K562 (cell line): ENCODE results near the gene CDYL2. TPM values are rescaled to one million over a fixed set of nuclear protein-coding genes. Genes with fewer than 3 reads are reported as not detected.

Experiments
- ATAC-seq: fragments of 200-7000 bp; cut with Tn5 transposase; 3 replicates; pipeline ENCODE4 v1.9.1; 2020; ENCODE audit warnings: moderate library complexity
- BruUV-seq: library from RNA; stranded (reverse); fragments of 400-500 nt; replicated peaks from 2 replicates; lab custom pipeline; 2021; lab: Mats Ljungman, UMichigan
- CTCF ChIA-PET: fragments of 300-600 bp; formaldehyde crosslinking; extraction: SDS; loops from one replicate; lab custom pipeline; 2021; ENCODE audit warnings: low intra/inter-chr PET ratio; lab: Yijun Ruan, JAX
- POLR2A ChIA-PET: fragments of 300-600, 350-650 bp; sonication (Branson Sonifier 250); formaldehyde crosslinking; extraction: SDS; loops from one replicate; lab custom pipeline; 2021; ENCODE audit warnings: antibody characterized with exemption, inconsistent platforms; lab: Yijun Ruan, JAX
- DNase-seq, 4 experiments: peaks; one replicate each; pipeline versions ENCODE4 v3.0.0 to v3.0.0-alpha.2; 2011 to 2018; ENCODE audit warnings: low spot score in 3 of 4, mixed read lengths in 3 of 4; ENCODE audit errors: extremely low read depth in 1 of 4
- FAIRE-seq: peaks from 2 replicates; lab custom pipeline; 2011; peaks lifted over from hg19 to GRCh38; lab: Jason Lieb, UNC
- H2AFZ ChIP-seq: 2 replicates; pipeline ENCODE4 v1.6.0; 2011; ENCODE audit warnings: low read depth, low read length, control low read depth, inconsistent platforms
- H3K27ac ChIP-seq: fragments of 200-600 bp; 3 replicates; pipeline ENCODE4 v1.8.0; 2011; ENCODE audit warnings: low read depth, mild to moderate bottlenecking, control low read depth, inconsistent platforms, low read length, moderate library complexity, mixed read lengths; ENCODE audit errors: extremely low read depth
- H3K27me3 ChIP-seq, 2 experiments: fragments of 300-600 bp in 1 of 2; 2 replicates in 1 of 2; 3 replicates in 1 of 2; pipeline versions ENCODE4 v1.6.0 to v1.8.0; 2011; ENCODE audit warnings: inconsistent platforms in 2 of 2, low read length in 2 of 2, mild to moderate bottlenecking in 1 of 2, mixed read lengths in 1 of 2, moderate library complexity in 1 of 2; ENCODE audit not compliant: control insufficient read depth in 2 of 2, insufficient read depth in 2 of 2
- H3K36me3 ChIP-seq: fragments of 300-600 bp; 3 replicates; pipeline ENCODE4 v1.8.0; 2011; ENCODE audit warnings: mild to moderate bottlenecking, low read length, inconsistent platforms; ENCODE audit not compliant: control insufficient read depth, insufficient read depth
- H3K4me1 ChIP-seq, 2 experiments: fragments of 200-600 bp in 1 of 2; replicated peaks in 1 of 2; 2 replicates in 1 of 2; 3 replicates in 1 of 2; pipeline versions ENCODE4 v1.5.1 to v1.8.0; 2011; ENCODE audit warnings: inconsistent platforms in 2 of 2, low read length in 2 of 2, mild to moderate bottlenecking in 1 of 2, mixed read lengths in 1 of 2, moderate library complexity in 1 of 2; ENCODE audit not compliant: control insufficient read depth in 2 of 2, insufficient read depth in 2 of 2
- H3K4me2 ChIP-seq: 2 replicates; pipeline ENCODE4 v1.6.1; 2011; ENCODE audit warnings: low read length, control low read depth, inconsistent platforms, mixed read lengths; ENCODE audit not compliant: insufficient read depth
- H3K4me3 ChIP-seq: fragments of 200-600 bp; sonication (generic), shearing (Covaris generic); 2 replicates; pipeline ENCODE4 v1.5.1; 2016; ENCODE audit warnings: control low read depth, inconsistent platforms
- H3K79me2 ChIP-seq: fragments of 200-600 bp; 3 replicates; pipeline ENCODE4 v1.8.0; 2011; ENCODE audit warnings: low read length, inconsistent platforms; ENCODE audit not compliant: control insufficient read depth, insufficient read depth
- H3K9ac ChIP-seq, 2 experiments: 2 replicates each; pipeline versions ENCODE4 v1.6.0 to v1.6.1; 2011; ENCODE audit warnings: low read depth in 2 of 2, low read length in 2 of 2, control low read depth in 1 of 2, inconsistent platforms in 1 of 2, mild to moderate bottlenecking in 1 of 2, mixed read lengths in 1 of 2; ENCODE audit not compliant: insufficient read depth in 1 of 2
- H3K9me1 ChIP-seq: one replicate; pipeline ENCODE4 v1.6.0; 2011; ENCODE audit warnings: inconsistent platforms, mild to moderate bottlenecking, low read length, moderate library complexity; ENCODE audit not compliant: control insufficient read depth, insufficient read depth
- H3K9me3 ChIP-seq: replicated peaks from 2 replicates; pipeline ENCODE4 v1.5.1; 2011; ENCODE audit warnings: low read depth, low read length, inconsistent platforms; ENCODE audit not compliant: control insufficient read depth, insufficient read depth
- H4K20me1 ChIP-seq: replicated peaks from 2 replicates; pipeline ENCODE4 v1.6.1; 2011; ENCODE audit warnings: low read length, inconsistent platforms, mixed read lengths; ENCODE audit not compliant: control insufficient read depth, insufficient read depth
- CBX5 ChIP-seq: IDR thresholded peaks from 2 replicates; pipeline ENCODE4 v1.6.1; 2014; ENCODE audit warnings: low read depth, borderline replicate concordance
- ELF2 ChIP-seq: fragments of 250-450 bp; sonication (Bioruptor Pico); IDR thresholded peaks from 2 replicates; pipeline ENCODE4 v1.5.0; 2021; ENCODE audit warnings: mild to moderate bottlenecking
- ELF4 ChIP-seq: fragments of 450-650 bp; formaldehyde crosslinking; IDR thresholded peaks from 2 replicates; pipeline ENCODE4 v1.4.0; 2022; ENCODE audit warnings: missing genetic modification characterization
- FOXP1 ChIP-seq: sonication (generic); formaldehyde crosslinking; IDR thresholded peaks from 2 replicates; pipeline ENCODE4 v1.8.0; 2022; ENCODE audit warnings: mild to moderate bottlenecking, missing genetic modification reagents
- HDAC3 ChIP-seq: fragments of 450-650 bp; IDR thresholded peaks from 2 replicates; pipeline ENCODE4 v1.6.1; 2018; ENCODE audit warnings: borderline replicate concordance, mild to moderate bottlenecking, moderate library complexity; ENCODE audit not compliant: partially characterized antibody
- JUN ChIP-seq, 2 experiments: sonication (generic) in 1 of 2; formaldehyde crosslinking in 1 of 2; IDR thresholded peaks; 2 replicates each; pipeline versions ENCODE4 v1.6.1 to v1.8.0; 2012 to 2022; ENCODE audit warnings: borderline replicate concordance in 2 of 2, mild to moderate bottlenecking in 2 of 2, improper control_type of control experiment in 1 of 2, low read depth in 1 of 2, low read length in 1 of 2, missing genetic modification reagents in 1 of 2
- RBFOX2 ChIP-seq: fragments of 200-400 bp; formaldehyde crosslinking; IDR thresholded peaks from 2 replicates; pipeline ENCODE4 v1.6.1; 2017; ENCODE audit warnings: low read depth, mild to moderate bottlenecking, low read length, moderate library complexity
- RFX7 ChIP-seq: fragments of 250-450 bp; sonication (Bioruptor Pico); IDR thresholded peaks from 2 replicates; pipeline ENCODE4 v1.5.1; 2021; ENCODE audit warnings: mild to moderate bottlenecking
- TCF7L2 ChIP-seq: fragments of 150-350 bp; IDR thresholded peaks from 2 replicates; pipeline ENCODE4 v1.6.1; 2016; ENCODE audit warnings: low read depth, mild to moderate bottlenecking, low read length, moderate library complexity
- THRAP3 ChIP-seq: fragments of 450-650 bp; IDR thresholded peaks from 2 replicates; pipeline ENCODE4 v1.6.1; 2016; ENCODE audit warnings: mild to moderate bottlenecking, inconsistent platforms, borderline replicate concordance
- ZKSCAN8 ChIP-seq: fragments of 200-800 bp; sonication (Bioruptor generic); IDR thresholded peaks from 2 replicates; pipeline ENCODE4 v1.6.1; 2016; ENCODE audit warnings: missing genetic modification characterization, missing compliant biosample characterization
- ZNF140 ChIP-seq: fragments of 250-450 bp; sonication (Bioruptor Pico); IDR thresholded peaks from 2 replicates; pipeline ENCODE4 v1.8.0; 2021; ENCODE audit warnings: moderate library complexity, mild to moderate bottlenecking, inconsistent platforms
- ZNF354B ChIP-seq: fragments of 250-450 bp; sonication (Bioruptor Pico); IDR thresholded peaks from 2 replicates; pipeline ENCODE4 v1.4.0; 2020
- WGBS: fragments of 100-300 bp; shearing (Covaris generic); methylation state at CpG from one replicate; pipeline ENCODE4 v1.1.6; 2016; ENCODE audit warnings: low coverage, mixed read lengths; ENCODE audit not compliant: insufficient coverage; ENCODE audit errors: missing lambda C conversion rate; 5-methylcytosine and 5-hydroxymethylcytosine counted together
- in situ Hi-C: fragments of 300-500 bp; cut with MboI; formaldehyde crosslinking; loops from 4 replicates; pipeline ENCODE4 v1.15.0; 2018; ENCODE audit warnings: inconsistent platforms, mixed read lengths
- intact Hi-C: fragments of 100-400 bp; cut with micrococcal nuclease; formaldehyde crosslinking; loops from 2 replicates; pipeline ENCODE4 v1.14.2; 2022
- polyA plus RNA-seq, 8 experiments: library from polyadenylated mRNA; depleted of rRNA in 4 of 8; stranded (reverse) in 5 of 8; unstranded in 3 of 8; fragments of >200 nt; fragmentation: Nextera tagmentation in 2 of 8; fragmentation: Illumina TruSeq in 1 of 8; extraction: Ambion mirVana in 2 of 8; extraction: Trizol in 1 of 8; gene quantifications; 2 replicates each; pipeline versions ENCODE4 v1.2.1 to v1.2.3, GENCODE V29; 2011 to 2014; ENCODE audit warnings: inconsistent platforms in 1 of 8, missing spikeins in 1 of 8
- total RNA-seq, 7 experiments: library from RNA; depleted of rRNA in 6 of 7; stranded (reverse); fragments of >200 nt in 6 of 7; fragmentation: Illumina TruSeq in 2 of 7; extraction: Trizol in 2 of 7; gene quantifications; 2 replicates each; pipeline versions ENCODE4 v1.2.1 to v1.2.3, GENCODE V29; 2011 to 2021; ENCODE audit warnings: low replicate concordance in 1 of 7
- TF ChIP-seq, protein P1 (sequence below): fragments of 200-800 bp; sonication (Bioruptor generic); IDR thresholded peaks from 2 replicates; pipeline ENCODE4 v1.6.1; 2017; ENCODE audit warnings: missing genetic modification characterization, missing compliant biosample characterization
- TF ChIP-seq, protein P2 (sequence below): fragments of 450-650 bp; IDR thresholded peaks from one replicate; pipeline ENCODE4 v1.6.1; 2018; ENCODE audit warnings: mild to moderate bottlenecking, moderate library complexity; ENCODE audit not compliant: partially characterized antibody

CDYL2 gene
- total and polyA plus RNA-seq, 9 of the 15 experiments (the other 6 are each of a cell fraction or from before 2014, with no cell fraction given), result under 0.01 to 0.04 (median 0.01) TPM; not detected in 6

DNA sequence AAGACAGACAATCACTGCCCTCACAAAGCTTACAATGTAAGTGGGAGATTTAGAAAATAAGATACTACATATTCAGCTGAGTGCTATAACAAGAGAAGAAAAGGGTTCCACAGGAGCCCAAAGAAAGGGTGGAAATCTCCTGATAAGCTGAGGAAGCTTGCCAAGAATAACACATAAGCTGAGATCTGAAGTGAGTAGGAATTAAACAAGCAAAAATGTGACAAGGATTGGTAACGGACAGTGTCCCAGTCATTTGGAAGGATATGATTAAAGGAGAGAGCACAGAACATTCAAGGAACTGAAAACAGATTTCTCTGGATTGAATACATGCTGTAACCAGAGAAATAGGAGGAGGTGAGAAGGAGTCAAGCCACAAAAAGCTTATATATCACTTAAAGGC lies 13.0 kb downstream of the CDYL2 start:
- Histone ChIP-seq H3K9me1 (no peaks in the 10 kb centered on the region), H3K9me3 (no peaks in the 10 kb centered on the region), H2AFZ (no peak overlapping the region), H3K27ac (no peak overlapping the region), H3K9ac (no peak overlapping the region), H3K4me2 (no peak overlapping the region), H3K4me1 (no peaks in the 10 kb centered on the region), H4K20me1 (no peaks in the 10 kb centered on the region), H3K4me3 (no peak overlapping the region), H3K27me3 (peaks cover 6% of the 10 kb centered on the region in 2 experiments; a peak in 3 of 5 replicates), H3K36me3 (no peaks in the 10 kb centered on the region), H3K79me2 (no peaks in the 10 kb centered on the region)
- 4% methylated on average over 1 of the region's 1 CpG for WGBS
- in situ Hi-C loops, result no loop called here
- FAIRE-seq (no peak), ATAC-seq (no peak), DNase-seq (no peak)
- POLR2A ChIA-PET, result no interaction called here
- CTCF ChIA-PET, result no interaction called here
- TF ChIP-seq THRAP3, result no peak
- no peak for TF ChIP-seq JUN (IDR thresholded peaks at IDR 0.05; ENCODE audit: borderline replicate concordance, low read depth, low read length)
- TF ChIP-seq JUN (CRISPR knock-in tag; IDR thresholded peaks at IDR 0.05; ENCODE audit: borderline replicate concordance), result no peak
- no peak for TF ChIP-seq ELF2 (CRISPR knock-in tag)
- no peak for TF ChIP-seq ZNF140 (CRISPR knock-in tag)
- TF ChIP-seq TCF7L2, result no peak
- TF ChIP-seq RFX7, result no peak
- intact Hi-C loops, result no loop called here
- BruUV-seq, result no TSS peak

DNA sequence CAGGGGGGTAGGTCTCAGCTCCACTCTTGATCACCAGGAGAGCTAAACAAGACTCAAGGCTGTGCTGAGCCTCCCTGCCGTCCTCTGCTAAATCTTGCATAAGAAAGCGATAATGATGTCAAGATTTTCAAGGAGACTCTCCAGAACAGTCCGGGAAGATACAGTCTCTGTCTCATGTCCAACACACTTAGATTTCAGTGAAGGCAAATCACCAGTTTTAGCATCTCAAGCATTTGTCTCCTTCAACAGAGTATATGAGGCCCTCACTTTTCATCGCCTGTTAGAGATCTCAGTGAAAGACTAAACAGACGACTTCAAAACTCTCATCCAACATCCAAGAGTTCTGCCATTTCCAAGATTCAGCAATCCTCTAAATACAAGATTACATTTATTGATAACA lies 13.6 kb downstream of the CDYL2 start:
- in situ Hi-C loops (no loop called here), intact Hi-C loops (no loop called here)
- H3K36me3 ChIP-seq, result no peaks in the 10 kb centered on the region
- WGBS, result 0% methylated on average over 5 of the region's 5 CpGs
- H3K79me2 ChIP-seq, result no peaks in the 10 kb centered on the region
- H2AFZ ChIP-seq, result no peak overlapping the region
- H3K4me1 ChIP-seq, result no peaks in the 10 kb centered on the region
- ChIA-PET POLR2A (no interaction called here), CTCF (no interaction called here)
- H3K27me3 ChIP-seq, result peaks cover 6% of the 10 kb centered on the region in 2 experiments; a peak in 3 of 5 replicates
- no peak overlapping the region for H3K9ac ChIP-seq
- no peak for ATAC-seq
- DNase-seq, result no peak
- no peaks in the 10 kb centered on the region for H3K9me3 ChIP-seq
- no peak for FAIRE-seq
- no peak overlapping the region for H3K4me3 ChIP-seq
- BruUV-seq, result no TSS peak
- no peak overlapping the region for H3K27ac ChIP-seq
- H3K4me2 ChIP-seq, result no peak overlapping the region
- H3K9me1 ChIP-seq, result no peaks in the 10 kb centered on the region
- H4K20me1 ChIP-seq, result no peaks in the 10 kb centered on the region
- TF ChIP-seq ZKSCAN8 (CRISPR knock-in tag) (no peak), ZNF354B (no peak), ELF4 (CRISPR knock-in tag) (no peak), CBX5 (no peak), HDAC3 (no peak), FOXP1 (CRISPR knock-in tag) (no peak), RBFOX2 (no peak)
- TF ChIP-seq, protein P1, sequence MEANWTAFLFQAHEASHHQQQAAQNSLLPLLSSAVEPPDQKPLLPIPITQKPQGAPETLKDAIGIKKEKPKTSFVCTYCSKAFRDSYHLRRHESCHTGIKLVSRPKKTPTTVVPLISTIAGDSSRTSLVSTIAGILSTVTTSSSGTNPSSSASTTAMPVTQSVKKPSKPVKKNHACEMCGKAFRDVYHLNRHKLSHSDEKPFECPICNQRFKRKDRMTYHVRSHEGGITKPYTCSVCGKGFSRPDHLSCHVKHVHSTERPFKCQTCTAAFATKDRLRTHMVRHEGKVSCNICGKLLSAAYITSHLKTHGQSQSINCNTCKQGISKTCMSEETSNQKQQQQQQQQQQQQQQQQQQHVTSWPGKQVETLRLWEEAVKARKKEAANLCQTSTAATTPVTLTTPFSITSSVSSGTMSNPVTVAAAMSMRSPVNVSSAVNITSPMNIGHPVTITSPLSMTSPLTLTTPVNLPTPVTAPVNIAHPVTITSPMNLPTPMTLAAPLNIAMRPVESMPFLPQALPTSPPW (CRISPR knock-in tag), result no peak
- TF ChIP-seq, protein P2, sequence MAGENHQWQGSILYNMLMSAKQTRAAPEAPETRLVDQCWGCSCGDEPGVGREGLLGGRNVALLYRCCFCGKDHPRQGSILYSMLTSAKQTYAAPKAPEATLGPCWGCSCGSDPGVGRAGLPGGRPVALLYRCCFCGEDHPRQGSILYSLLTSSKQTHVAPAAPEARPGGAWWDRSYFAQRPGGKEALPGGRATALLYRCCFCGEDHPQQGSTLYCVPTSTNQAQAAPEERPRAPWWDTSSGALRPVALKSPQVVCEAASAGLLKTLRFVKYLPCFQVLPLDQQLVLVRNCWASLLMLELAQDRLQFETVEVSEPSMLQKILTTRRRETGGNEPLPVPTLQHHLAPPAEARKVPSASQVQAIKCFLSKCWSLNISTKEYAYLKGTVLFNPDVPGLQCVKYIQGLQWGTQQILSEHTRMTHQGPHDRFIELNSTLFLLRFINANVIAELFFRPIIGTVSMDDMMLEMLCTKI, result no peak
